ENCODE results near the gene MORC2.

The MORC2 gene

GRCh38 chr22:30978304-30978962, 9.9 kb upstream of the MORC2 start:
- TF ChIP-seq CTCF (IDR thresholded peaks at IDR 0.05; ENCODE audit: borderline replicate concordance, insufficient read depth, low read depth, low read length): no peak
- no peak overlapping the region for H3K4me3 ChIP-seq (ENCODE audit: low read depth, low read length)

GRCh38 chr22:30970356-30970746, 1.8 kb upstream of the MORC2 start:
- TF ChIP-seq CTCF (IDR thresholded peaks at IDR 0.05; ENCODE audit: borderline replicate concordance, insufficient read depth, low read depth, low read length): no peak
- peak overlapping the region; percentile 87 for H3K4me3 ChIP-seq (ENCODE audit: low read depth, low read length)

- H3K4me3 ChIP-seq (ENCODE audit: low read depth, low read length): peak overlapping the region; percentile 87
- TF ChIP-seq CTCF (IDR thresholded peaks at IDR 0.05; ENCODE audit: borderline replicate concordance, insufficient read depth, low read depth, low read length): no peak
Observed at GRCh38 chr22:30969532-30970355, 1.2 kb upstream of the MORC2 start.

- no peak for TF ChIP-seq CTCF (IDR thresholded peaks at IDR 0.05; ENCODE audit: borderline replicate concordance, insufficient read depth, low read depth, low read length)
- H3K4me3 ChIP-seq (ENCODE audit: low read depth, low read length): peak within 1 kb of the TSS; percentile 87
Observed at GRCh38 chr22:30968924-30969531, 454 bp upstream of the MORC2 start, which contains the start of gene TUG1. TSS of gene TUG1 (plus strand) at chr22:30969265.

- no peak for TF ChIP-seq CTCF (IDR thresholded peaks at IDR 0.05; ENCODE audit: borderline replicate concordance, insufficient read depth, low read depth, low read length)
- H3K4me3 ChIP-seq (ENCODE audit: low read depth, low read length): no peak overlapping the region
Observed at GRCh38 chr22:30964858-30965257, 3.7 kb downstream of the MORC2 start.

GRCh38 chr22:30955153-30955552, 13.4 kb downstream of the MORC2 start:
- TF ChIP-seq CTCF (IDR thresholded peaks at IDR 0.05; ENCODE audit: borderline replicate concordance, insufficient read depth, low read depth, low read length): no peak
- H3K4me3 ChIP-seq (ENCODE audit: low read depth, low read length): no peak overlapping the region
